Activated B cell treated with CpG ODN at 0.5 μM for 24 hours (primary cell): ENCODE measurements around the gene CD48. TPM values are rescaled to one million over a fixed set of nuclear protein-coding genes. Genes with fewer than 3 reads are reported as not detected.
"Not testable (repeated sequence)": the region's sequence is repeated elsewhere in the genome, so short reads cannot be mapped to it uniquely, and the experiment has no call there.

ENCODE experiments used
- ATAC-seq: fragments of 200-7000 bp; cut with Tn5 transposase; one replicate; pipeline ENCODE4 v1.10.0; 2021; ENCODE audit warnings: low read depth, mild to moderate bottlenecking, moderate library complexity
- CTCF ChIA-PET: fragments of 350-600 bp; sonication (Branson Sonifier 250); formaldehyde crosslinking; loops from one replicate; lab custom pipeline; 2021; ENCODE audit warnings: antibody characterized with exemption; lab: Charles Lee
- POLR2A ChIA-PET: fragments of 350-600 bp; sonication (Branson Sonifier 250); formaldehyde crosslinking; loops from one replicate; lab custom pipeline; 2021; ENCODE audit warnings: antibody characterized with exemption; lab: Charles Lee
- DNase-seq: peaks from one replicate; pipeline ENCODE4 v3.0.0; 2022
- H3K27ac Mint-ChIP-seq: one replicate; pipeline ENCODE4 v1.8.0; 2020; ENCODE audit warnings: mixed read lengths
- H3K27me3 Mint-ChIP-seq: one replicate; pipeline ENCODE4 v1.8.0; 2021; ENCODE audit warnings: mixed read lengths
- H3K36me3 Mint-ChIP-seq: one replicate; pipeline ENCODE4 v1.8.0; 2021; ENCODE audit warnings: low read depth, mixed read lengths
- H3K4me1 Mint-ChIP-seq: one replicate; pipeline ENCODE4 v1.8.0; 2021; ENCODE audit warnings: mixed read lengths
- H3K4me3 Mint-ChIP-seq: one replicate; pipeline ENCODE4 v1.8.0; 2020; ENCODE audit warnings: mild to moderate bottlenecking, mixed read lengths
- H3K9me3 Mint-ChIP-seq: one replicate; pipeline ENCODE4 v1.8.0; 2020; ENCODE audit warnings: mixed read lengths
- CTCF ChIP-seq: fragments of 200-600 bp; IDR thresholded peaks from one replicate; pipeline ENCODE4 v1.8.0; 2022; ENCODE audit warnings: antibody characterized with exemption, mild to moderate bottlenecking
- intact Hi-C: fragments of 100-400 bp; cut with micrococcal nuclease; formaldehyde crosslinking; loops from one replicate; pipeline ENCODE4 v1.15.1; 2024
- total RNA-seq: library from RNA; stranded (reverse); gene quantifications from 2 replicates; pipeline ENCODE4 v1.2.3, GENCODE V29; 2022

The CD48 gene
- total RNA-seq, 1 donor from 2014 or later = 200 TPM

GRCh38 chr1:160653620-160654016, 58.0 kb downstream of the CD48 start:
- peak overlapping the region; percentile 65 for H3K4me3 Mint-ChIP-seq
- no peak for TF ChIP-seq CTCF
- CTCF ChIA-PET = interaction anchor here (1.1 kb wide), 1 partner anchor 28 kb away, joined by 4 read pairs; no protein-coding TSS in a partner anchor
- peak; percentile 78 for ATAC-seq
- no peaks in the 10 kb centered on the region for H3K9me3 Mint-ChIP-seq
- no peaks in the 10 kb centered on the region for H3K36me3 Mint-ChIP-seq
- H3K27ac Mint-ChIP-seq = peak overlapping the region; percentile 93
- H3K27me3 Mint-ChIP-seq = no peaks in the 10 kb centered on the region
- H3K4me1 Mint-ChIP-seq = peaks cover 92% of the 10 kb centered on the region
- DNase-seq = no peak
- intact Hi-C loops = loop anchor here (1.0 kb wide), 1 partner anchor 11 kb away; no protein-coding TSS in a partner anchor
- POLR2A ChIA-PET = interaction anchor here (0.7 to 1.1 kb wide), 4 partner anchors 11 to 27 kb away, joined by 3 to 4 read pairs (median 3); no protein-coding TSS in a partner anchor

GRCh38 chr1:160652924-160653619, 58.5 kb downstream of the CD48 start:
- ChIA-PET POLR2A (interaction anchor here (0.7 to 1.1 kb wide), 4 partner anchors 12 to 26 kb away, joined by 3 to 4 read pairs (median 3); no protein-coding TSS in a partner anchor), CTCF (interaction anchor here (1.1 kb wide), 1 partner anchor 28 kb away, joined by 4 read pairs; no protein-coding TSS in a partner anchor)
- Mint-ChIP-seq H3K4me3 (peak overlapping the region; percentile 69), H3K9me3 (no peaks in the 10 kb centered on the region), H3K27ac (peak overlapping the region; percentile 93), H3K4me1 (peaks cover 92% of the 10 kb centered on the region), H3K36me3 (no peaks in the 10 kb centered on the region), H3K27me3 (no peaks in the 10 kb centered on the region)
- ATAC-seq = peak; percentile 43
- DNase-seq = no peak
- intact Hi-C loops = loop anchor here (1.0 kb wide), 1 partner anchor 11 kb away; no protein-coding TSS in a partner anchor
- TF ChIP-seq CTCF = no peak

GRCh38 chr1:160652065-160652641, 59.5 kb downstream of the CD48 start:
- peak overlapping the region; percentile 69 for H3K4me3 Mint-ChIP-seq
- H3K36me3 Mint-ChIP-seq, intact Hi-C loops, ATAC-seq, H3K27me3 Mint-ChIP-seq, H3K9me3 Mint-ChIP-seq, DNase-seq: not testable (repeated sequence)
- H3K4me1 Mint-ChIP-seq = peaks cover 91% of the 10 kb centered on the region
- POLR2A ChIA-PET = interaction anchor here (1.0 to 3.1 kb wide), 6 partner anchors 12 to 30 kb away, joined by 3 to 14 read pairs (median 4); no protein-coding TSS in a partner anchor
- CTCF ChIA-PET = interaction anchor here (0.8 to 1.4 kb wide), 4 partner anchors 23 to 45 kb away, joined by 3 to 5 read pairs (median 4); no protein-coding TSS in a partner anchor
- peak overlapping the region; percentile 93 for H3K27ac Mint-ChIP-seq

- DNase-seq (no peak), ATAC-seq (no peak)
- intact Hi-C loops = no loop called here
- Mint-ChIP-seq H3K27me3 (no peaks in the 10 kb centered on the region), H3K27ac (peak overlapping the region; percentile 93), H3K4me1 (peaks cover 88% of the 10 kb centered on the region), H3K4me3 (peak overlapping the region; percentile 17), H3K36me3 (peaks cover 9% of the 10 kb centered on the region), H3K9me3 (no peaks in the 10 kb centered on the region)
- POLR2A ChIA-PET = interaction anchor here (0.8 to 3.1 kb wide), 9 partner anchors 9 to 60 kb away, joined by 3 to 14 read pairs (median 5); partner anchors contain the start of gene CD48
- CTCF ChIA-PET = interaction anchor here (0.8 to 1.5 kb wide), 6 partner anchors 11 to 45 kb away, joined by 3 to 6 read pairs (median 4); no protein-coding TSS in a partner anchor
- TF ChIP-seq CTCF = no peak
These were observed 60.1 kb downstream of the CD48 start for GRCh38 chr1:160651433-160652064.

- POLR2A ChIA-PET = interaction anchor here (0.6 to 3.0 kb wide), 14 partner anchors 13 to 142 kb away, joined by 3 to 21 read pairs (median 5); partner anchors contain the start of gene SLAMF6
- no peaks in the 10 kb centered on the region for H3K9me3 Mint-ChIP-seq
These were observed 64.3 kb downstream of the CD48 start for GRCh38 chr1:160647329-160647720.

More at GRCh38 chr1:160647329-160647720, 64.3 kb downstream of the CD48 start:
- Mint-ChIP-seq H3K36me3 (peaks cover 49% of the 10 kb centered on the region), H3K4me1 (peaks cover 88% of the 10 kb centered on the region), H3K27me3 (no peaks in the 10 kb centered on the region), H3K27ac (peak overlapping the region; percentile 91), H3K4me3 (peak overlapping the region; percentile 95)
- DNase-seq = no peak
- TF ChIP-seq CTCF = no peak
- intact Hi-C loops = loop anchor here (1.0 to 2.0 kb wide), 2 partner anchors 17 to 21 kb away; no protein-coding TSS in a partner anchor
- CTCF ChIA-PET = interaction anchor here (0.7 to 2.5 kb wide), 7 partner anchors 17 to 307 kb away, joined by 3 to 10 read pairs (median 5); no protein-coding TSS in a partner anchor
- ATAC-seq = peak; percentile 22
